Right cardiac atrium (tissue), 5 donors: ENCODE measurements around the gene RAB11FIP2. TPM values are rescaled to one million over a fixed set of nuclear protein-coding genes. Genes with fewer than 3 reads are reported as not detected.

ENCODE experiments used
- ATAC-seq, 2 donors: fragments of 200-7000 bp; cut with Tn5 transposase; one replicate each; pipeline versions ENCODE4 v1.8.0 to v1.9.1; 2020; ENCODE audit warnings: moderate library complexity in 2 of 2, mild to moderate bottlenecking in 1 of 2
- DNase-seq, 3 donors: peaks; one replicate each; pipeline ENCODE4 v3.0.0-alpha.2; 2020
- H3K27ac ChIP-seq: one replicate; pipeline ENCODE4 v1.5.1; 2013; ENCODE audit warnings: mild to moderate bottlenecking, low read length, control low read depth, moderate library complexity
- H3K27me3 ChIP-seq: one replicate; pipeline ENCODE4 v1.6.1; 2013; ENCODE audit not compliant: control insufficient read depth, insufficient read depth
- H3K4me1 ChIP-seq: one replicate; pipeline ENCODE4 v1.6.1; 2013; ENCODE audit warnings: low read length; ENCODE audit not compliant: control insufficient read depth, insufficient read depth
- H3K4me3 ChIP-seq: one replicate; pipeline ENCODE4 v1.5.1; 2013; ENCODE audit warnings: low read length, control low read depth
- H3K9me3 ChIP-seq: one replicate; pipeline ENCODE4 v1.6.1; 2013; ENCODE audit warnings: low read length; ENCODE audit not compliant: control insufficient read depth
- WGBS: extraction: QIAGEN DNeasy Blood & Tissue Kit; methylation state at CpG from one replicate; pipeline ENCODE4 v1.1.7; 2013; 5-methylcytosine and 5-hydroxymethylcytosine counted together
- intact Hi-C, 4 donors: fragments of 100-400 bp; cut with DNase I; formaldehyde crosslinking; loops; one replicate each; pipeline versions ENCODE4 v1.11.0 to v1.14.0; 2022 to 2023
- polyA plus RNA-seq: library from polyadenylated mRNA; stranded (reverse); fragments of 200-250 nt; gene quantifications from one replicate; pipeline ENCODE4 v1.2.3, GENCODE V29; 2013
- total RNA-seq, 4 donors: library from RNA; stranded (reverse); fragmentation: NEBNext Ultra II Directional; extraction: Animal tissue kit (Norgen Biotek cat#: 25700); gene quantifications; one replicate each; pipeline ENCODE4 v1.2.1, GENCODE V29; 2021
- donor health status: healthy with polysubstance abuse.
- donor health status: DM: no; HTN: yes; CAD: no.
- donor health status: DM: no; HTN: no; CAD: no.
- donor health status: DM: no; HTN: yes; CAD: no; lungs with severe emphysema.
- donor health status: DM: yes; HTN: yes; CAD: no.

RAB11FIP2 gene
- total and polyA plus RNA-seq, 5 donors: 4.9 to 18.3 (median 16.9) TPM

DNA sequence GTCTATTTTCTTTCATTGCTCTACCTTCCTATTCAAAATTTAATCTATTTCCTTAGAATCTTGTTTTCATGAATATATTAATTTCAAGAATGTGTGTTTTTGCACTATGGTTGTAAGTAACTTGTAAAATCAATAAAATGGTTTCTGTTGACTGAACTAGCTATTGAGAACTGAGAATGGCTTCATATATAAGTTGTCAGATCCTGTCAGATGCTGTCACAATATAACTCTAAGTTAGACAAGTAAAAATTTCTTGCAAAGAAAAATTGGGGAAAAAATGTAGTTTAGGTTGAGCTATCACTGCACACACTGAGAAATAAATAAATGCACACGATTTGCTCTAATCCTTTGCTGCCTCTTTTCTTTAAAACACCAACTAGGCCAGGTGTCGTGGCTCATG lies 89.8 kb downstream of the RAB11FIP2 start:
- WGBS: 76% methylated on average over 2 of the region's 2 CpGs
- ATAC-seq (no peak), DNase-seq (no peak)
- intact Hi-C loops: no loop called here
- H3K4me1 ChIP-seq: no peaks in the 10 kb centered on the region
- no peak overlapping the region for H3K27ac ChIP-seq
- H3K4me3 ChIP-seq: no peak overlapping the region
- H3K9me3 ChIP-seq: no peaks in the 10 kb centered on the region
- no peaks in the 10 kb centered on the region for H3K27me3 ChIP-seq

DNA sequence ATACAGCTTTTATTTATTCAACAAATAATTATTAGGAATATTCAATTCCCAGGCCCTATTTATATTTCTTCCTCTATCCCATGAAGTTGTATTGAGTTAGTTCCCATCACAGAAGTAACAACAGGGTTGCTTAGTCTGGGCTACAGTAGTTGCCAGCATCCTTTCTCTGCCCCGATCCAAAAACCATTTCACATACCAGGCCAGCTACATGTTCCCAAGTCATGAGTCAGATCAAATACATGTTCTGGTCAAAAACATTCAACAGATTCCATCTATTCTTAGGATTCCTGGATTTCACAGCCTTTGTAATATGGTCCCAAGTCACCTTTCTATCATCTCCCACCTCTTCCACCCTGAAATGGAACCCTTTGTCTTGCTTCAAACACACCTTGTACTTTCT lies 91.6 kb downstream of the RAB11FIP2 start:
- intact Hi-C loops: no loop called here
- Histone ChIP-seq H3K9me3 (no peaks in the 10 kb centered on the region), H3K27me3 (no peaks in the 10 kb centered on the region), H3K4me3 (no peak overlapping the region), H3K27ac (no peak overlapping the region), H3K4me1 (no peaks in the 10 kb centered on the region)
- DNase-seq: no peak
- ATAC-seq: no peak
- 79% methylated on average over 1 of the region's 1 CpG for WGBS
